ENCODE data around the gene SLC11A2.

- TF ChIP-seq POLR2AphosphoS5 (IDR thresholded peaks at IDR 0.05) (no peak), EP300 (IDR thresholded peaks at IDR 0.05) (no peak), CTCF (IDR thresholded peaks at IDR 0.05) (no peak), POLR2A (IDR thresholded peaks at IDR 0.05) (no peak)
Observed at GRCh38 chr12:50951112-50951511, 75.1 kb downstream of the SLC11A2 start.

Measured in sigmoid colon (tissue), 4 donors.